ENCODE measurements around the gene TMEM243.

GRCh38 chr7:87212498-87212897 lies 7.0 kb downstream of the TMEM243 start:
- TF ChIP-seq PATZ1 (CRISPR knock-in tag; IDR thresholded peaks at IDR 0.05; ENCODE audit: borderline replicate concordance) (no peak), TOX (CRISPR knock-in tag; IDR thresholded peaks at IDR 0.05; ENCODE audit: borderline replicate concordance) (no peak), CREB5 (CRISPR knock-in tag; IDR thresholded peaks at IDR 0.05; ENCODE audit: low read depth) (no peak), ARNTL (CRISPR knock-in tag; IDR thresholded peaks at IDR 0.05; ENCODE audit: borderline replicate concordance, low read depth) (no peak), ZC3H10 (CRISPR knock-in tag; IDR thresholded peaks at IDR 0.05) (no peak), ESRRG (CRISPR knock-in tag; IDR thresholded peaks at IDR 0.05) (no peak)

Data from SK-N-SH treated with all-trans-retinoic acid at 6 μM for 48 hours (cell line).